ENCODE data around the gene BLACAT1.
"Not testable (repeated sequence)": the region's sequence is repeated elsewhere in the genome, so short reads cannot be mapped to it uniquely, and the experiment has no call there.

Gene BLACAT1

DNA sequence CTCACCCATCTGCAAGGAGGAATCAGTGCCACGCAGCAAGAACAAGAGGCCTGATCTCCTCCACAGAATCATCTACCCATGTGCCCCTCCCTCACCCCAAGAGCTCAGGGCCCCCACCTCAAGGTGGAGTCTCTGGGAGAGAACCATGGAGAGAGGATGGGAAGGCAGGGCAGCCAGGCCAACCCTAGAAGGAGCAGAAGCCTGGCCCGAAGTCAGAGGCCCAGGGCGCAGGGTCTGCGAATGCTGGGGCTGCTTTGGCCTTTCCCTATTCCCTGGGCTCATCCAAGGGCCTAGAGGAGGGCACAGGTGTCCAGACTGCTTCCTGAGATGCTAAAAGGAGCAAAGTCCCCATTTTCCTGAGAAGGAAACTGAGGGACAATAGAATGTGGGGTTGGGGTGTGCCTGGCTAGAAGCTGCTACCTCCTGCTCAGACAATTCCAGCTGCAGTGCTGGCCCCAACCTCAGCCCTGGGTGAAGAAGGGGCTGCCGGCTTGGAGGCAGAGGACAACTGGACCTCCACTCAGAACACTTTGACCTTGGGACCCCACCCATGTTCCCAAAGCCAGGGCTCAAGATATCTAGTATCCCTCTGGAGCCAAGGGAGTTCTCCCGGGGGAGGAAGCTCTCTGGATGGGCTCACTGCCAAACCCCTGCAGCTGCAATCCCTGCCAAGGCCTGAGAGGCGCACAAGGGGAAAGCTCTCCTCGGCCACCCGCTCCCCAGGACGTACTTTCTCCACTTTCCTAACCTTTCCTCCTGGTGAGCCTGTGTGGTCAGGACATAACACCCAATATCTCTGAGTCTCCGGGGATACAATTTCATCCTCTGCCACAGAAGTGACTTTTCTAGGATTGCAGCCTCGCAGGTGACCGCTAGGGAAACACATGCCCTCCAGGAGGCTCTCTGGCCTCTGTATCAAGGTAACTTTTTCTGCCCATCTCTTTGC, 17.4 kb downstream of the BLACAT1 start:
- no peak for DNase-seq

DNA sequence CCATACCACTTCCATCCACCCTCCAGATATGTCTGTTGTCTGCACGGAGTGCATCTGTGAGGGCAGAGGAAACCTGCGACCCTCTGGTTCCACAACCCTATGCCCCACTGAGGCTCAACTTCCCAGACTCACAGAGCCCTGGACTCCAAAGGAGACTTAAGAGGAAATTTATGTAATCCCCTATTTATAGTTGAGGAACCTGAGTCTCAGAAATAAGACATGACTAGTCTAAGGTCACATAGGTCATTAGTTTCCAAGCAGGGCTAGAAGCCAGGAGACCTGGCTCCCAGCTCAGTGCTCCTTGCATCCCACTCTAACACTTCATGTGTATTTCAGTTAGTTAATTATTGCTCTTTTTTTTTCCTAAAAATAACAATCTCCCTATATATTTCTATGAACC, 18.3 kb downstream of the BLACAT1 start:
- no peak for DNase-seq

DNA sequence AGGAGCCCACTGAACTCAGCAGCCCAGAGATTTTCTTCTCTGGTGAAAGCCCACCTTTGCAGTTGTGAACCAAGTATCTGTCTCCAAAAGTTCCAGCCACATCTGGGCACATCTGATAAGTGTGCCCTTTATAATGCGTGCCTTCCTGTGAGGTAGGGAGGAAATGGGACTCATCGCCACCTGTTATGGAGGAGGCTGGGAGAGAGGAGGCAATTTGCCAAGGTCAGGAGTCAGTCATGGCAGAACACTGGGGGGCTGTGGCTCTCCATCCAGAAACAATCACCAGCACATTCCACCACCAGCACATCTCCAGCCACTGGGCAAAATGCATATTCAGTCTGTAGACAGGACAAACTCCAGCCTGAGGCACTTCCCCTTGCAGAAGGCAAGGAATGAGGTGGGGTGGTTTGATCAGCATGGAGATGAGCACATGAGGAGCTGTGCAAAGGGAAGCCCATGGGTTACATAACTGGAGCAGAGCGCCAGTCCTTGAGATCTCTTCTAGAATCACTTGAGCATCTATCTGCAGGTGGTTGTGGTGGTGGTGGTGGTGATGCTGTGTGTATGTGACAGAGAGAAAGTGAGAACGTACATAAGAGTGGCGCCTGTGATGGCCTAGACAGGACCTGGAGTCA, 19.0 kb downstream of the BLACAT1 start:
- no peak for DNase-seq

DNA sequence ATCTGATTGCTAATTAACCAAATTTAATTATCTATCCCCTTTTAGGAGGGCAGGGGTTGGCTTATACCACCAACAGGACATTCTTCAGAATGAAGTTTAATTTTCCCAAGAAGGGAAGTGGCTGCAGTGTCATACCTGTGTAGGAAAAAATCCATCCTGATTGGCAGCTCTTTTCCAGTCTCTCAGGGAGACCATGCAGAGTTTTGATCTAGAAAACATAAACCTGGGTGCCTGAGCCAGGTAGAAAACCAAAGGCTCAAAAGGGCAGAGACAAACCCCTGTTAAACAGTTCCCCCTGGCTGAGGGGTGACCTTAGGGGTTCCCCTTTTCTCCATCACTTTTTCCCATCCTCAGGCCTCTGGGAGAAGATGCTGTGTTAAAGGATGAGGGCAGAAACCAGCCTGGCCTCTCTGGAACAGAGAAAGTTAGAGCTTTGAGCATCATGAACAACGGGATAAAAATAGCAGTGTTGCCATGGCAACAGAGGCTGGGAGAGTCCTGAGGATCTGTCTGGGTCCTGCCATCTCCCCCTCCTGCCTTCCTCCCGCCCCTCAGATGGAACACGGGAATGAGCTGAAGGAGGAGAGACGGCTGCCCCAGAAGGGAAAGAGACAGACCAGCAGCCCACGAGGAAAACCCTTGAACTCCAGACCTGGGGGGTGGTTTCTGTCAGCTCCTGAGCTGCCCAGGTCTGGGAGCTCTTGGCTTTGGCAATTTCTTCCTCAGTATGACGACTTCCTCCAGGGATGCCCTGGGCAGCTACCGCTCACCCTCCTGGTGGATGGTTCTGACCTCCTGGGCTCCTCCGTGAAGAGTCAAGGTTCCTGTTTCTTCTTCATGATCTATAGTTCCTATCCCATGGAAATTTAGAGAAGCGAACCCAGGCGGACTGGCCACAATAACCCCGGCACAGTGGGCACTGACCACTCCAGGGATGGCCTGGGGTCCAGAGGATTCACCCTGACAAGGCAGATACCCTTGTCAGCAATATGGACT, 20.0 kb downstream of the BLACAT1 start:
- no peak for DNase-seq

DNA sequence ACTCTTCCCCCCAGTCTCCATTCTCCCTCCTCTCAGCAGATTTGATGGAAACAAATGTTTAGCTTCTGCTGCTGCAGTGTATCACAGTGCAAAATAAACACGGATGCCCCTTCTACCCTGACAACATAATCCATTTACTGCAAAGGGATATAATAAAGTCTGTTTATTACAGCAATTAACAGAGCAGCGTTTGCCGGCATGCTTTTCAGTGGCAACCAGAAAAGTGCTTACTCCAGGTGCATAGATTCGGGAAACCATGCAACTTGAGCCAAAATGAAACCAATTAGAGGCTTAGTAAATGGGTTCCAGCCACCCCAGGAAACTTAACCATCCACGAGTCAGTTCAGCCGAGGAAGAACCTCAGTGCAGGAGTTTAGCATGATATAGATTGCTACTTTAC, 21.1 kb downstream of the BLACAT1 start:
- DNase-seq = no peak

DNA sequence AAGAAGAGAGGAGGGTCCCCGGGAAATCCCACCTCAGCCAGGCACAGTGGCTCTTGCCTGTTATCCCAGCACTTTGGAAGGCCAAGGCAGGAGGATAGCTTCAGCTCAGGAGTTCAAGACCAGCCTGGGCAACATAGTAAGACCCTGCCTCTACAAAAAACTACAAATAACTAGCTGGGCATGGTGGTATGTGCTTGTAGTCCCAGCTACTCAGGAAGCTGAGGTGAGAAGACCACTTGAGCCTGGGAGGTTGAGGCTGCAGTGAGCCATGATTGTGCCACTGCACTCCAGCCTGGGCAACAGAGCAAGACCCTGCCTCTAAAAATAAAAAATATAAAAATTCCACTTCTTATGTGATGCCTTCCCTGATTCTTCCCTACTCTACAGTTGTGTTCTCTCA, 23.2 kb downstream of the BLACAT1 start:
- not testable (repeated sequence) for DNase-seq

DNA sequence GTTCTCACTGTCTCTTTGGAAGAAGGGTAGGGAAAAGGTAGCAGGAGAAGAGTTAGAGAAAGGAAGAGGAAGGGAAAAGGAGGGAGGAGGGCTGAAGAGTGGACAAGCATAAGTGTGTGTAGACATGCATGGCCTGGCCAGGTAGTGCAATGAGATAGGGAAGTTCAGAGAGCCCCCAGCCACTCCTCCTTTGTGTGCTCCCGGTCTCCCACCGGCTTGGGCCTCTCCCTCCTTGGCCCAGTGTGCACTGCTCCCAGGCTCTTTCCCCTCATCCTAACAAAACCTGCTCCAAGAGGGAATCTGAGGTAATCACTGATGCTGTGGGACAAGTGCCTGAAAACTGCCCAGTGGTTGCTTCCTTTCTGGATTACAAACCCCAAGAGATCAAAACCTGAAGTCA, 23.7 kb downstream of the BLACAT1 start:
- no peak for DNase-seq

DNA sequence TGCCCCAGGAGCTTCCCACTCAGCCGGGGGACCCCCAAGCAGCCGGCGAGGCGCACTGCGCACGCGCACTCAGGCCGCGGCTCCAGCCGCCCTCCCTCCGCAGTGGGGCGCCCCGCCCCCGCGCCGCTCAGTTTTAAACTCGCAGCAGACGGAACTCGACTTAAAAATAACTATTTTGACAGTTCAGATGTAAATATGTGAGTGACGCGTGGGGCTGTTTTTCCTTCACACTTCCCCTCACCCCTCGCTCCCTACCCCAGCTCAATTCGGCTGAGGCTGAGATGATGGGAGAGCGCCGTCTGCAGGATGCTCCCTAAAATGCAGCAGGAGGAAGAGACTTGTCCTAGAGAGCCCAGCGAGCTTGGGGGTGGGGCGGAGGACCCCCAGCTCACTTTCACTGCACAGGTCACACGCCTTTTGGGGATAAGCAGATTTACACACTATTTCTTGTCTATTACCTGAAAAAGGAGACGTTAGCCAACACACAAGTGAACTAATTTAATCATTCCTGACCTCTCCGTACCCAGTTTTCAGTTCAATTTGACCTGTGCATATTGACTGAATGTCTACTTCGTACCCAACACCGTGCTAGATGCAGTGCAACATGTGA, 25.0 kb downstream of the BLACAT1 start:
- DNase-seq = peak; percentile 66

DNA sequence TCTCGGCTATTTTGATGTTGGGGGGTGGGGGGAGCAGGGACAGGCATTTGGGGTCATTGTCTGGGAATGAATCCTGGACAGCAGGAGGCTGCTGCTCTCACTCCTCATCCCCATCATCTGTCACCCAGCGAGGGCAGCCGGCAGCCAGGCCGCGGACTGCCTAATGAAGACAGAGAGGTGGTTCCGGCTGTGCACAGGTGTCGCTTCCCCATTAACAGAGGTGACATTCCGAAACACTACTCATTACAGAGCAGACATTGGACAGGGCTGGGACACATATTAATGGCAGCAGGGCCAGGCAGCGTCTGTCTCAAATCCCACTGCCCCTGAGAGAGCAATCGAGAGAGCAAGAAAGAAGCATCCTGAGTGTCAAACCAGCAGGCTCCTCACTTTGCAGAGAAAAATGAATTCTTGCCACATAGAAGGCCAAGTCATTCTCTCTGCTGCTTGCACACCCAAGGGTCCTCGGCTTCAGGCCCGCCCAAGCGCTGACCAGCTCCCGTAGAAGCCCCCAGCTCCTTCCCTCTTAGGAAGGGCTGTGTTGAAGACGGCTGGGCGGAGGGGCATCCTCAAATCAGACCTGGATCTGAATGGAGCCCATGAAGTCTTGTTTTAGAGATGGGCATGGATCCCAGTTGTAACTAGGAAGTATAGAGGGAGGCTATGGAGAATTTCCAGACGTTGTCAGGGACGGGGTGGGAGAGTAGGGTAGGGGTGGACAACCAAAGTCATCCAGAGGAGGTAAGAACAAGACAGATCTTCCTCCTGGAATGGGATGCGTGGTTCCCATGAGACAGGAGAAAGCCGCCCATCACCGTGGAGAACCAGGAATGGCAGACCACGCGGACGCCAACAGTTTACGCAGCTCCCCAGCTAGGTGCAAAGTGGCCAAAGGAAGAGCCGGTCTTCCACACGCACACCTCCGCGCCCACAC, 25.8 kb downstream of the BLACAT1 start:
- DNase-seq = no peak

DNA sequence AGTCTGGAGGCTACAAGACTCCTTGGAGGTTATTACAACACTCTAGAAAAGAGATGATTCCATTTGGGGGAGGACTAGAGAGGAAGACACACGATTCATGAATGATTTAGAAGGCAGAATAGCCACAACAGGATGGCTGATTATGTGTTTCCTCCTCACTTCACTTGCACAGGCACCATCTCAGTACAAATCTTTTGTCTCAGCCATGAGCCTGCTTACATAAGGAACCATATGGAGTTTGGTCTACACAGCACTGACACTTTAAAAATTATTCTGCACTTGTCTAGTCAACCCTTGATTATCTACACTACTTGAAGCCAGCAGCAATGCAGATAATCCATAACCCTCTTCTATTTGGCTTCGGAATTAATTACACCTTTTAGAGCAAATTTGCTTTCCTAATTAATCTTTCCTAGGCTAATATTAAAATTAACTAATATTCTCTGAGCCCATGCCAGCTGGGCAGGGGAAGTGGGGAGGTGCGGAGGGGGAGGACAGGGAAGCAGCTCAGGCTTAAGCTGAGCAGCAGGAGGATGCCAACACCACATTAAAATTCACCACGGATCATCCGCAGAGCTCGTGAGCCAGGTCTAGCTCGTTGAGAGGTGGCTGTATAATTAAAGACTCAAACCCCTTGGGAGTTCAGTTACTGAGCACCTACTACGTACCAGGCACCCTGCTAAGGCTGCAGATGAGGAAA, 30.8 kb downstream of the BLACAT1 start:
- DNase-seq = no peak

DNA sequence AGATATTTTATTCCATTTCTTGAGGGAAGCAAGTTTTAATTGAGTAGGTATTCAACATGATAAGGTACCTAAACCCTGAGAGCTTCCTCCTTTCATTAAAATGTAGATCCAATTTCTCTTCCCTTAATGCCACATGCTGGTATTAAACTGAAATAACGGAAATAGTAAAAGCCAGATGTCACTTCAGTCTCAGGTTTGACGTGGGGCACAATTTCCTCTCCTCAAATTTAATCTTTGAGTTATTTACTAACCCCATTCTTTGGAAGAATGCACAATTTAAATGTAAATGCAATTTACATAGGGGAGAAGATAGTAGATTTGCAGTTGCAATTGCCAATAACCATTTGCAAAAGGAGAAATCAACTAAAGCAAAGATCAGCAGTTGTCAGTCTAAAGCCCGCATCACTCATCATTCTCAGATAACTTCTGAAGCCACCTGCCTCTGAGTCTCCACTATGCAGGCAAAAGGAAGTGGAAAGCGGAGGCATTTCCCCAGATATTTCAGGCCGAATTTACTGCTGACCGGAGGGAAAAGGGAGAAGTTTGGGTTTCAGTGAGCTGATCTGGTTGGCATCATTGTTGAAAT, 31.9 kb downstream of the BLACAT1 start:
- DNase-seq = no peak

DNA sequence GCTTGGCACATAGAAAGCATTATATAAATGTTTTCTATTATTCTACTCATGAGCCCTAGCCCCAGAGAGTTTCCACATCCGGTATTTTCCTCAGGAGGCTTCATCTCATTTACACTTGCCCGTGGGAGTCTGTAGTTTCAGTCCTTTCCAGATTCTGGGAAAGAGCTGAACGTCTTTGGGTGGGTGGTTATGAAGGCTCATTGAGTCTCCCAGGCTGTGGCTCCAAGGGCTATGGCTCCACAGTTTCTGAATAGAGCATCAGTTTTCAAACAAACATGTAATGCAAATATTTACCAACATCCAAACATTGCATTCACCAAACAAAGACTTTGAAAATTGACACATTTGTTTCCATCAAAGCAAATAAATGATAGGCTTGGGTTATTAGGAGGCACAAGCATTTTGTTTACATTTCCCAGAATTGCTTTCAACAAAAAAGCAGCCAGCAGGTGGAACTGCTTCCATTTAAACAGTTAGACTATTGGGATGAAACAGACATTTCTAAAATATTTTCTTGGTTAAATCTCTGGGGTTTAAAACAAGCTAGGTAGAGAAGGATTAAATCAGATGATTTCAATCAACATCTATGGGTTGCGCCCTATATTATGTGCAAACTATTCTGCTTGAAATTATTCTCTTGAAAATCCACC, 32.7 kb downstream of the BLACAT1 start:
- DNase-seq = no peak

DNA sequence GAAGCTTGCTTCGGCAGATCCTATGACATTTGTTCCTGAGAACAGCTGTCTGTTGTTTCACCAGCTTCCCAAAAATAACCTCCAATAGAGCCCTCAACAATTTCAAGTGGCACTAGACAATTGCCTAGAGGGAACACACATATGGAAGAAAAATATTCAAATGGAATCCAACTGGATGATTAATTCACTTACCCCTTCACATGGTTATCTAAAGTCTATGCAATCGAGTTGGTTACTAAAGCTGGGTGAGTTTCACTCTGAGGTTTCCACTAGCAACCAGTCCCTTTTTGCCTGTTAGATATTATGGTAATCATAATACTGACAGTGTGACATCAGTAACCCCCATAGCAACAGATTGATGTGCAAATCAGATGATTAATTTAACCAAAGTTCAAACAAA, 34.0 kb downstream of the BLACAT1 start, which contains the start of gene LEMD1:
TSS of gene LEMD1 (minus strand) at position 259 of the 400 bp plus-strand sequence. CDS start 1,520 bp downstream, outside the sequence.
- no peak for DNase-seq

DNA sequence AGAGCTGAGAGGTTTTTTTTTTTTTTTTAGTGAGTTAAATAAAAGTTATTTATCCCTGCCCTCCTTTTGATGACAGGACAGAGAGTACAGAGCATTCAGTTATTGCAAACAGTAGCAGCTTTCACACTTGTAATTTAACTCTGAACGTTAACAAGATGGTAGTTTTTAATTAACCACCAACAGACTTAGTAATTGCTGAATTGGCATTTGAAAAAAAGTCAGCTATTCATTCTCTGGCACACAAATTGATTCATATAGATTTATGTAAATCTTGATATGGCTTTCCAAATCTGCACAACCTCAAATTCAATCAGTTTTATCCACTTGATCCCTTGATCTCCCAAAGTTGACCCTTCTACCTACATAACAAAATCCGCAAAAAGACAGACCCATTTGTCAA, 34.9 kb downstream of the BLACAT1 start:
- no peak for DNase-seq

DNA sequence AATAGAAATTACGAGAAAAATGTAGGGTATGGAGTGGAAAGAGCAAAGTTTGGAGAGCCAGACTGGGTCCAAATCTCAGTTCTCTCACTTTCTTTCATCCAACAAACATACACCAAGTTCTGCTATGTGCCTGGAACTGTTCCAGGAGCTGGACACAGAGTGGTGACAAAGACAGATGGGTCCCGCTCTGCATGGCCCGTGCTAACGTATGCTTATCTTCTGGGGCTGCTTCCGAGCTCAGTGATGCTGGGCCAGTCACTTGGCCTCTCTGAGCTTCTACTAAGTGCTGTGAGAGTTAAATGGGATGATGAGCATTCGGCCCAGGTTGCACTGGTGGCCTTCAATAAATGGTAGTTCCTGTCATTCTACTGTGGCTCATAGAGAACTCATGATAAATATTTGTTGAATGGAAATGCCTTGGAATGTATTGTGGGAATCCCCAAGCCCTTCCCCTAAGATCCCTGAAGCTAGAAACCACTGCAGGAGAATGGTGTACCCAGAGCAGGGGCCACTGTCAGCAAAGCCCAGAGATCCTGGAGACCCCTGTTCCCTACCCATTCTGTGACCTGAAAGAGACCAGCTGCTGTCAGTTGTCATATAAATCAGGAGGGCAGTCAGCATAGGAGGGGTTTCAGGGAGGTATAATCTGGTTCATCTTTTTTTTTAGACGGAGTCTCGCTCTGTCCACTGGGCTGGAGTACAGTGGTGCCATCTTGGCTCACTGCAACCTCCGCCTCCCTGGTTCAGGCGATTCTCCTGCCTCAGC, 37.8 kb downstream of the BLACAT1 start:
- no peak for DNase-seq

DNA sequence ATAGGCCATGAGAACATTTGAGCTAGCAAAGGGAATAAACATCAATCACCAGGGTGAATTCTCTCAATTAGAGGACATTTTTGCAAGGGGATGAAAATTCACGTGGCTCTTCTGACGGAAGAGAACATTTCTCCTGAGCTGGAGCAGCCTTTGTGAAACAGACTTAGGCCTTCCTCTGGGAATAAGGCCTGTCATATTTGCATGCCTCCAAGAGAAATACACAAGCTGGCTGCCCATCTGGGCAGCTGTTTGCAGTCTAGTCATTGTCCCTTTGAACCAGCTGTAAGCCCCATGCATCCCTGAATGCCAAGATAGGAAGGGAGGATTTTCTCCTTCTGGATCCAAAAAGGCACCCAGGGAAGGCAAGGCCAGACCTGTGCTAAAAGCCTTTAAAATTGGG, 39.5 kb downstream of the BLACAT1 start:
- no peak for DNase-seq

DNA sequence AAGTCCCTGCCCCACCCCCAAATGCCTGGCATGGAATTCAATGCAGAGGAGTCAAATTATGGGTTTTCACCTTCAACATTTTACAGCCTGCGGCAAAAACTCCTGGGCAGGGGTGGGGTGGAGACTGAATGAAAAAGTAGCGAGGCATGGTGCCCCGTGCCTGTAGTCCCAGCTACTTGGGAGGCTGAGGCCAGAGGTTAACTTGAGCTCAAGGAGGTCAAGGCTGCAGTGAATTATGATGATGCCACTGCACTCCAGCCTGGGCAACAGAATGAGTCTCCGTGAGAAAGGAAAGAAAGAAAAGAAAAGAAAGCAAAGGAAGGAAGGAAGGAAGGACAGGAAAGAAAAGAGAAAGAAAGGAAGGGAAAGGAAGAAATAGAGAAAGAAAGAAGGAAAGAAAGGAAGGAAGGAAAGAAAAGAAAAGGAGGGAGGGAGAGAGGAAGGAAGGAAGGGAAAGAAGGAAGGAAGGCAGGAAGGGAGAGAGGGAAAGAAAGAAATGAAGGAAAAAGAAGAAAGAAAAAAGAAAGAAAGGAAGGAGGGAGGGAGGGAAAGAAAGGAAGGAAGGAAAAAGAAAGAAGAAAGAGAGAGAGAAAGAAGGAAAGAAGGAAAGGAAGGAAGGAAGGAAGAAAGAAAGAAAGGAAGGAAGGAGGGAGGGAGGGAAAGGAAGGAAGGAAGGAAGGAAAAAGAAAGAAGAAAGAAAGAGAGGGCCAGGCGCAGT, 45.1 kb downstream of the BLACAT1 start:
- no peak for DNase-seq

DNA sequence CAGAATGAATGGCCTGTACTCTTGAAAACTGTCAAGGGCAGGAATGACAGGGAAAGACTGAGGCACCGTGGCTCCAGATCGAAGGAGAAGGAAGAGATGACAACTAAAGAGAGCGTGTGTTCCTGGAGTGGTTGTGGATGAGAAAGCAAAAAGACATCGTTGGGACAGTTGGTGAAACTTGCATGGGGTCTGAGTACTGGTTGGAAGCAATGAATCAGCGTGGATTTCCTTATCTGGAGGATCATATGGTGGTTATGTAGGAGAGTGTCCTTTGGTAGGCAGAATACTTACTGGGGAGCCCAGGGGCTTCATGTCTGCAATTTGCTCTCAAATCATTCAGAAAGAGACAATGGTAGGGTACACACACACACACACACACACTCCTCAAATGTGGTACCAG, 47.9 kb downstream of the BLACAT1 start:
- no peak for DNase-seq
